SHP77 treated with DMSO at 0.1 percent for 48 hours (cell line): ENCODE measurements around the gene UQCRC2.
"Not testable (repeated sequence)": the region's sequence is repeated elsewhere in the genome, so short reads cannot be mapped to it uniquely, and the experiment has no call there.

Experiments
- DNase-seq: peaks from one replicate; lab custom pipeline; 2025; lab: John Stamatoyannopoulos, UW

The UQCRC2 gene

DNA sequence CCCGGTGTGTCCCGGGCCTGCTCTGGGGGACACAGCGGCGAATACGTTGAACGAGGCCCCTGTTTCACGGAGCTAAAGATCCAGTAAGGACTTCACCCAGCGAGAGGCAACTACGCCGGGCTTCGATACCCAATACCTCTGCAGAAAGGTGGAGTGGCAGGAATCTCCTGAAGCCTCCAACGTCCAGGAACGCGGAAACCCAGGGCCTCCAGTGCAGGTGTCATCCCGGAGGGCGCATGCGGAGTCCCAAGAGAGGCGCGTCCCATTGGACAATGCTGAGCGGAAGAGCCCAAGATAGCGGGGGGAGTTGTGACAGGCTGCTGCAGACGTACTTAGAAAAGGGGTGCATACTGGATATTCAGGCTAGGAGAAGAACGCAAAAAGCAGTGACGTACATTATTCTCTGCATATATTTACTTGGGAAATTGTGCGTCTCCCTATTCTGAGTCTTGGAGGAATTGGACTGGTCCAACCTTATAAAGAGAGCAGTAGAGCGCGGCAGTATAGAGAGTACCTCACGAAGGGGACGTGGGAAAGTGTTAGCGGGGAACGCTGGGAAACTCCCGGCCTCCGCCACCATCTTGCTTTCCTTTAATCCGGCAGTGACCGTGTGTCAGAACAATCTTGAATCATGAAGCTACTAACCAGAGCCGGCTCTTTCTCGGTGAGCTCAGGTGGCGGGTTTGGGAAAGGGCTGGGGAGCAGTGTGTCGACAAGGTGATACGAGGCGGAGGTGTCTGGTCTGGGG is at the start of gene UQCRC2:
Gene UQCRC2, plus strand, starts transcription at position 569 of the 748 bp plus-strand sequence. Its CDS starts 63 bp downstream, at position 632.
- peak; percentile 98 for DNase-seq

DNA sequence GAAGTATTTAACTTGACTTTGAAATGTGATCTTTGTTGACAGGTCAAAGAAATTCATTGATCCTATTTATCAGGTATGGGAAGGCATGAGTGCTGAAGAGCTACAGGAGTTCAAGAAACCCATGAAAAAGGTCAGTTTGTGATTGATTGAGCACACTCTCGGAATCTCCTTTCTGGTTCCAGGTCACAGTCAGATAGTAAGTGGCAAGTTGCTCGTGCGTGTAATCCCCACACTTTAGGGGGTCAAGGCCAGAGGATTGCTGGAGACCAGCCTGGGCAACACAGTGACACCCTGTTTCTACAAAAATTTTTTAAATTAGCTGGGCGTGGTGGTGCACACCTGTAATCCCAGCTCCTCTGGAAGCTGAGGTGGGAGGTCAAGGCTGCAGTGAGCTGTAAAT is 20.5 kb upstream of the UQCRC2 start:
- not testable (repeated sequence) for DNase-seq

DNA sequence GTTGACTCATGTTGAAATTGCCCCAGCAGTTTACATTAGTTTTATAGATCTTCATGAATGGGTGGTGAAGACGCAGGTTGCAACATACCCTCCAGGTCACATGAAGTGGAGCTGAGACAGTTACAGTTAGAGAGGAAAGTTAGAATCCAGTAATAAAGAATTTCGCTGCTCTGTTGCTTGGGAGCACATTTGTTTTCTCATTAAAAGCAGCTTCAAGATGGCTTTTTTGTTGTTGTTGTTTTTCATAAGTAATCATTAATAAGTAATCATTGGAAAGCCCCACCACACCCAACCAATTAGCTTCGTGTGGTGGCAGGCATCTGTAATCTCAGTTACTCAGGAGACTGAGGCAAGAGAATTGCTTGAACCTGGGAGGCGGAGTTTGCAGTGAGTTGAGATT is 19.8 kb upstream of the UQCRC2 start:
- not testable (repeated sequence) for DNase-seq

DNA sequence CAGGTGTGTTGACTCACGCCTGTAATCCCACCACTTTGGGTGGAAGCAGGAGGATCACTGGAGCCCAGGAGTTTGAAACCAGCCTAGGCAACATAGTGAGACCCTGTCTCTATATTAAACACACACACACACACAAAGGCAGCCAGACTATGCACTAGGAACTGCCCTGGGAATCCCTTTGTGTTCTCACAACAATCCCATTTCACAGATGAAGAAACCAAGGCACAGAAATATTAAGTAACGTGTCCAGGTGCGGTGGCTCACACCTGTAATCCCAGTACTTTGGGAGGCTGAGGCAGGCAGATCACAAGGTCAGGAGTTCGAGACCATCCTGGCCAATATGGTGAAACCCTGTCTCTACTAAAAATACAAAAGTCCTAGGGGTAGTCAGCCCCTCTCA is 19.4 kb upstream of the UQCRC2 start:
- not testable (repeated sequence) for DNase-seq

DNA sequence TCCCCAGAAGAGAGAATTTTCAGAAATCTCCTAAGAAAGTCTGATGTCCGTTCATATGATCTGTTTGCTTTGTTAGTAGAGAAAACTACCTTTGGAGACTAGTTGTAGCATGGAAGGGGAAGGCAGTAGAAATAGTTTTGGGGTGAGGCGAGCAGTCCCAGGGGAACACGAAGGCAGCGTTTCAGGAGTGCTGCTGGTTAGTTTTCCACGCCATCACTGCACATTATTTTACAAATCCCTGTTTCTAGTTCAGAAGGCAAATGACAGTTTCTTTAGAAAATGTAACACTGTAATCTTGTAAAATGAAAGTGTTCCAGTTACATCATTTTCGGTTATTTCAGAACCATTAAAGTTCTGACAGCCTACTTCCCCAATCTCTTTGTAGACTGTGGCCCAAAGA is 16.9 kb upstream of the UQCRC2 start:
- DNase-seq = not testable (repeated sequence)

DNA sequence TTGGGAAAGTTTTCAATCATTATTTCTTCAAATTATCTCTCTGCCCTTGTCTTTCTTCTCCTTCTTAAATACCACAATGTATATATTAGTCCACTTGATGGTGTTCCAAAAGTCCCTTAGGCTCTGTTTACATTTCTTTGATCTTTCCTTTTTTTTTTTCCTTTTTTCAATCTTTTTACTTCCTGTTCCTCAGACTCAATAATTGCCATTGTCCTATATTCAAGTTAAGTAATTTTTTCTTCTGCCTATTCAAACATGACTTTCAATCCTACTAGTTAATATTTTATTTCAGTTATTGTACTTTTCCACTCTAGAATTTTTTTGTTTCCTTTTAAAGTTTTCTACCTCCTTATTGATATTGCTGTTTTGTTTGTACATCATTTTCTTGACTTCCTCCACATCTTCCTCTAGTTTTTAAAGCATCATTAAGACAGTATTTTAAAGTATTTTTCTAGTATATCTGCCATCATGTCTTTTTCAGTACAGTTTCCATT is 15.8 kb upstream of the UQCRC2 start:
- no peak for DNase-seq

DNA sequence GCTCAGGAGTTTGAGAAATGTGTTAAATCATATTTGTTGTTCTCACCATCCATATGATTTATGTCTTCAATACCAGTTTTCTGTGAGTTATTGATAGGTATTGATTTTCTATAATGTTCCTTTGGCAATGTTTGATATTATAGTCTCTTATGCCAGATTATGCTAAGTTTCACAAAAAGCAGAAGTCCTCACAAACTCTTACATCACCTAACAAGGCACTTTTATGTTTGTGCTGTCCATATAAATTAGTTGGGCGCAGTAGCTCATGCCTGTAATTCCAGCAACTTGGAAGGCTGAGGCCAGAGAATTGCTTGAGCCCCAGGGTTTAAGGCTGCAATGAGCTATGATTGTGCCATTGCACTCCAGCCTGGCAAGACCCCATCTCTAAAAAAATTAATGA is 12.6 kb upstream of the UQCRC2 start:
- DNase-seq = no peak

DNA sequence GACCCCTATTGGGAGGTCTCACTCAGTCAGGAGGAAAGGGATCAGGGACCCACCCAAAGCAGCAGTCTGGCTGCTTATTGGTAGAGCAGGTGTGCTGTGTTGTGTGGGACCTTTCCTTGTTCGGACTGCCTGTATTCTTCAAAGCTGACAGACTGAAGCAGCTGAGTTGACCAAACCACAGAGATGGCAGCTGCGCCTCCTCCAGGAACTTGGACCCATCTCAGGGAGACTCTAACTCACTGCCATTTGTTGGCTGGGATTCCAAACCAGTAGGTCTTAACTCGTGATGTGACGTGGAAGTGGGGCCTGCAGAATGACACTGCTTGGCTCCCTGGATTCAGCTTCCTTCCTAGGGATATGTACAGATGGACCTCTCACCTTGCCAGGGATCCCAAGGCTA is 9.6 kb upstream of the UQCRC2 start:
- DNase-seq = no peak

DNA sequence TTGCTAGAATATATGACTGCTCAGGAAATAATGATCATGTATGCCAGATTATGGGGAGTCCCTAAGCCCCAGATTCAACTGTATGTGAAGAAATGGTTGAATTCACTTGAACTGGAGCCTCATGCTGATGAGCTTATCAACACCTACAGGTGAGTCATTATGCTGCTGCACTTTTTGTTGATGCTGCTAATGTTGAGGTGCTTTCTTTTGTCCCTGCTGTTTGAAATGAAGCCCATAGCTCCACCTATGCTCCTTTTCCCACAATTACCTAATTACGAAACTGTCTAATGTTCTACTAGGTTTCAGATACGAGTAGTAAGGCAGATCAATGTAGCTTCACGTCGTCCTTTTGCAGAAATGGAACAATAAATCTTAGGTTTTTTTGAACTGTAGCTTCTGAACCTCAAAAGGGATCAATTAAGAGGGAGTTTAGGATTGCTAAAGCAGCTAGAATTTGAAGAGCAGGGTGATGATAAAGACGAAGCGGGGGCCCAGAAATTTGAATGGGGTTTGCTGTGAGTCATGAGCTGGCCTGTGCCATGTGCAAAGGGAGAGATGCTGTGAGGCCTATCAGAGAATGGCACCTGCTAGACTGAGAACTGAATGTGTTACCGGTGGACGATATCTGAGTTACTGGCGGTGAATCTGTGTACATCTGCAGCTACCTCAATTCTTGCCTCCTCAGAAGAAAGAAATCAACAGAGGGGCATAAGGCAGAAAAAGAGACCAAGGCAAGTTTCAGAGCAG is 6.1 kb upstream of the UQCRC2 start:
- no peak for DNase-seq

DNA sequence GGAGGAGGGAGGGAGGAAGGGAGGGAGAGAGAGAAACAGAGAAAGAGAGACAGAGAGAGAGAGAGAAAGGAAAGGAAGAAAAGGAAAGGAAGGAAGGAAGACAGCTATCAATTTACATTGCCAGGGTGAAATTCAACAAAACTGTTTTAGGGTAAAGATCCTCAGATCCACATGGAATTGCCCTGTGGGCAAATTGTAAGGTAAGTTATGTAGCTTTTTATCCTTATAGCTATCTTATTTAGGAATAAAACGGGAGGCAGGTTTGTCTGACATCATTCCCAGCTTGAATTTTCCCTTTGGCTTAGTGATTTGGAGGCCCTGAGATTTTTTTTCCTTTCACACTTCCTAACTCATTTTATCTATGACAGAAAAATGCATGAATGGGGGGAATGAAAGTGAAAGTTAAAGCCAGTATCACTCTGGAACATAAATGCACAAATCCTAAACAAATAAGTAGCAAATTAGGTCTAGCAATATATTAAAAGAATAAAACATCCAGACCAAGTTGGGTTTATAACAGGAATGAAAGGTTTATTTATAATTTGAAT is 3.4 kb upstream of the UQCRC2 start:
- DNase-seq = no peak

DNA sequence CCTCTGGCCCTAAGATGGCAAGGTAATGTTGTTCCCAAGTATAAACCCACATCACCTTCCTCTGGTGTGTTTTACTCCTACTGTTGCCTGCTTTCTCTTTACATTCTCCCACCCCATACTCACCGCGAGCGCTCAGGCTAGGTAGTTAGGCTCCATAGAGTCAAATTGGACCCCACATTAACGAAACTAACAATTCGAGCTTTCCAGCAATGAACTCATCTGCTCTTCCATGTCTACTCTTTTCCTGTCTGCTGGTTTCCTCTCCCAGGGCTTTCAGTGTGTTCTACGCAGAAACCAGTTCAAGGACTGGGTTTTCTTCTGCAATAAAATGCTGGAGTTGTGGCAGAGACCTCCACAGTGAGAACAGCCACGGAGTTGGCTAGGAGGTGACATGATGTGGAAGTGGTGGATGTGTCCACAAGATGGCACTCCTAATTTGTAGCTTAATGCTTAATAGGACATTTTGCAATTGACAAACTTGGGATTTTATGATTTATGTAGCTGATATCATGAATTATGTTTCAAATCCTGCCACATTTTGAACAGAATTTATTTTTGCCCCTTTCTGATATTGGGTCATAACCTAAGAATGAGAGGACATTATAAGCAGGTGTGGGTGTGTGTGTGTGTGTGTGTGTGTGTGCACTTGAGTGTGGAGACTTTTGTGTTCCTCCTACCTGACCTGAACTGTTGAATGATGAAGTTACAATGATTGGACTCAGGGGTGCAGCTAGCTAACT is 2.2 kb upstream of the UQCRC2 start:
- DNase-seq = no peak

DNA sequence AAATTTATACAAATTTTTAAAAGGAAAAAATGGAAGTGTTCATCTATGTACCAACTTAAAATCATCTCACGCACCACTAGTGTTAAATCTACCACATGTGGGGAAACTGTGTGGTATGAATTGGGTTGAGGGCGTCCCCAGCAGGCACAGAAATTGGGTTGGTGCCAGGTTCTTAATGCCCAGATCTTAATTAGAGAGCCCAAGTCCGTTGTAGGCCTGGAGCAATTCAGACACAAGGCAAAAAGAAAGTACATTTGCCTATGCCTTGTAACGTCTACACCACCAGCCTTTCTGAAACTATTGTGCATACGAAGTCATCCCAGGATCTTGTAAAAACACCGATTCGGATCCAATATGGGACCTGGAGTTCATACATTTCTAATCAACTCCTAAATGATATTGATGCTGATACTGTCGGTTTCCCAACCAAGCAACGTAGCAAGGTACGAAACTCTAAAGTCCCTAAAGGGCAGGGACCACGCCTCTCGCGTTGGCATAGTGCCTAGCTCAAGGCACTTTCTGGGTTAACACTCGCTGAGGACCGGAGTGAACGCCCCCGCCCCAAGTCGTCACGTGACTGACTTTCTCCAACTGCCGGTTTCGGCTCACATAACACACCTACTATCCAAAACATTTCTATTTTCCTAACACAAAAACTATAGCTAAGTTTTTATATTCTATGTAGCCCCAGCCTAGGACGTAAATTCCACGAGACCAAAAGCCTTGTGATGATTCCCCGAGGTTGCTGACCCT is 945 bp upstream of the UQCRC2 start:
- peak; percentile 47 for DNase-seq

DNA sequence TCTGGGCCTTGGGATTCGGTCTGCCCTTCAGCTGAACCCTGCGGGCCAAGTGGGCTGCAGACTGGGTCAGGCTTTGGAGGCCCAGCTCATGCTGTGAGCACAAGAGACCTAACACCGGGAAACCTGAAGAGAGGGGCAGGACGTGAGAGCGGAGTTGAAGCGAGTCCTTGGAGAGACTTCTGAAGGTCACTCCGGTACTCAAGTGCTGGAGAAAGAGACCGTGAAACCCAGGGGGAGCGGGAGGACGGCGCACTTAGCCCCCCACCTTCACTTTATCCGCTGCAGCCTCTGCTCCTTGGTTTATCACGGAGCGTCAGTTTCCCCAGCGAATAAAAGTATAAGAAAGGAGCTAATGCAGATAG is 361 bp downstream of the UQCRC2 start:
- DNase-seq = no peak

DNA sequence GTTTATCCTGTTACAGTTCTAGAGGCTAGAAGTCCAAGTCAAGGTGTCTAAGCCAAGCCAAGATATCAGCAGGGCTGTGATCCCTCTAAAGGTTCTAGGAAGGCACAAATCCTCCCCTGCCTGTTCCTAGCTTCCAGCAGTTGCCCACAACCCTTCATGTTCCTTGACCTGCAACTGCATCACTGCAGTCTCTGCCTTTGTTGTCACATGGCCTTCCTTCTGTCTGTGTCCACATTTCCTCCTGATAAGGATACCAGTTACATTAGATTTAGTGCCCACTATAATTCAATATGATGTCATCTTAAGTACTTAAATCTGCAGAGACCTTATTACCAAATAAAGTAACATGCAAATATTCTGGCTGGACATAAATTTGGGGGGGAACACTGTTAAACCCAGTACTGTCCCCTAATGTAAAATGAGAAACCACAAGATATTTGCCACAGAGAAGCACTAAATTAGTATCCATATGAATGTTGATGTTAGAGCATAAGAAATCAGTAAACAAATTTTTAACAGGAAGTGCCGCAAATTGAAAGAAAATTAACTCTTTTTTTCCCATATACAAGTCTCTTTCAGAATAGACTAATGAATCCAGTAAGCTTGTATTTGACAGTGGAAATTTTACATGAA is 4.7 kb downstream of the UQCRC2 start:
- no peak for DNase-seq

DNA sequence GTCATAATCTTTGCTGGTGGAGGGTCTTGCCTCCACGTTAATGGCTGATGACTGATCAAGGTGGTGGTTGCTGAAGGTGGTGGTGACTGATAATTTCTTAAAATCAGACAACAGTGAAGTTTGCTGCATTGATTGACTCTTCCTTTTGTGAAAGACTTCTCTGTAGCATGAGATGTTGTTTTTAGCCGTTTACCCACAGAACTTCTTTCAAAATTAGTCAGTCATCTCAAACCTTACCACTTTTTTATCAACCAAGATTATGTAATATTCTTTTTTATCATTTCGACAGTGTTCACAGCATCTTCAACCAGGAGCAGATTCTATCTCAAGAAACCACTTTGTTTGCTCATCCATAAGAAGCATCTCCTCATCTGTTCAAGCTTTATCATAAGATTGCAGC is 5.9 kb downstream of the UQCRC2 start:
- DNase-seq = no peak

DNA sequence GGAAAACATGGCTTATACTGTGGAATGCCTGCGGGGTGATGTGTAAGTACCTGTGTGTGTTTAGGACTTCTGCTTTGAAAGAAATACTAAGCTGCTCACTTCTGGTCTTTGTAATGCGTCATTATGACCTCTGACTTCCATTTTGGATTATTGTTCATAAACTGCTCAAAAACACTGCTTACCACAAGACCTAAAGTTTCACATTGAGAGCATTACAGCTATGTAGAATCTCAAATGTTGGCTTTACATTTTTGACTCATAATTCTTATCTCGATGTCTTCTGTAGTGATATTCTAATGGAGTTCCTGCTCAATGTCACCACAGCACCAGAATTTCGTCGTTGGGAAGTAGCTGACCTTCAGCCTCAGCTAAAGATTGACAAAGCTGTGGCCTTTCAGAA is 9.3 kb downstream of the UQCRC2 start:
- no peak for DNase-seq

DNA sequence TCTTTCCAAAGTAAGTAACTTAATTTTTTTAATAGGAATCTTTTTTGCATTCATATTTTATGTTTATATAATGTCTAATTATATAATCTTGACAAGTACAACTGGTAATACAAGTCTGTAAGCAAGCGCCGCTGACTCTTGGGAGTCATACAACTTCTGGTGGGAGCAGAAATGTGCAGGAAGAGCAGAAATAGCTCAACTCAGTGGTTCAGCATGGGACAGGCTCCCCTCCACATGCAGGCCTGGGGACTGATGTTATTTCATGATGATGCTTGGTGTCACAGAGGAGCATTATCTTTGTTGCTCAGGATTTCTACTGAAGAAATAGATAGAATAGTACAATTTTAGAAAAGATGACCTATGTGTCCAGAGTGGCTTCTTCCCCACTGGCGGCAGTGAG is 10.7 kb downstream of the UQCRC2 start:
- no peak for DNase-seq

DNA sequence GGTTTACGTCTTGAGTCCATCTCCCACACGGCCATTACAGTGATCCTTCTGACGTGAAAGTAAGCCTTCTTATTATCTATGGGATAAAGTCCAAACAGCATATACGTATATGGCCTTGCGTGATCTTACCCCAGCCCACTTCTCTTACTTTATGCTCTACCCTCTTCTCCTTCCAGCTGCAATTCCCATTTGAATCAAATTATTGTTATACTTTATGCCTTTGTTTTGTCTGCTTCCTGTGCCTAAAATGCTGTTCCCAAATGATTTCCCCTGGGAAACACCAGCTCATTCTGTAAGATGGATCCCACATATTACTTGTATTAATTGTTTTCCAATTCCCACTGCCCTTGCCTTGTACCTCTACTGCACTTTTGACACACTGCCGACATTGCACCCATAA is 11.2 kb downstream of the UQCRC2 start:
- no peak for DNase-seq

DNA sequence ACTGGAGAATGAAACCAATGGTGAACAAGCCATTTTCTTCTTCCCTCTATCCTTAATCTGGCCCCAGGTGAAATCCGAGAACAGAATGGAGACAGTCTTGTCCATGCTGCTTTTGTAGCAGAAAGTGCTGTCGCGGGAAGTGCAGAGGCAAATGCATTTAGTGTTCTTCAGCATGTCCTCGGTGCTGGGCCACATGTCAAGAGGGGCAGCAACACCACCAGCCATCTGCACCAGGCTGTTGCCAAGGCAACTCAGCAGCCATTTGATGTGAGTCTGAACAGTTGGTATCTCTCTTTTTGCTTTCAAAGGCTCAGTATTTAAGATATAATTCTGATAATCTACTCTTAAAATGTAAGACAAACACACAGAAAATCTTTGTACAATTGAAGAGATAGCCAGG is 18.7 kb downstream of the UQCRC2 start:
- DNase-seq = no peak

DNA sequence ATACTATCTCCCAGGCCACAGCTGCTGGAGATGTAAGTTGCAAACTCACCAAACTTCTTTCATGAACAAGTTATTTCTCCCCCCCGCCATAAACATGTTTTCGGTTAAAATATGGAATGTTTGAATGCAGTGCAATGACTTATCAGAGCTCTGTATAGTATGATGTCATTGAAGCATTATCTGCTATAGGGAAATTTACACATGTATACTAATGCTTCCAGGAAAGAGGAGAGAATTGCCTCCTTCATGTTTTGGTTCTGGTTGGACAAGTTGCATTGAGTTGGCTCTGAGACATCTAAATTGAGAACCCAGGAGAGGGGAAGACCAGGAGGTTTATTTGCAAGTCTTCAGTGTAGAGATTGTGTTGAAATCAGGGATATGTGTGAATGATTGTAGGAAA is 20.8 kb downstream of the UQCRC2 start:
- no peak for DNase-seq

DNA sequence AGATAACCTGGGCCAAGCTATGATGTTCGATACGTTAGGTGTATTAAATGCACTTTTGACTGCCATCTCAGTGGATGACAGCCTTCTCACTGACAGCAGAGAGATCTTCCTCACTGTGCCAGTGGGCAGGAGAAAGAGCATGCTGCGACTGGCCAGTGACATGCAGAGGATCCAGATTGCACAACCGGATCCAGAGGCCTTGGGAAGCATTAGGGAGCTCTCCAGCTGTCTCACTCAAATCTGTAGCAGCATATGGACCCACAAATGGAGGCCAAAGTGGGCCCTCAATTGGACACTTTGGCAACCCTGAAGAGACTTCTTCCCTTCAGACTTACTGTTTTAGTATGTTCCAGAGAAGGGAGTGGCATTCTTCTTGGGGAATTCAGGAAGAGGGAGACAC is 26.9 kb downstream of the UQCRC2 start:
- no peak for DNase-seq
